Right atrium auricular region (tissue), 2 donors: ENCODE measurements around the gene HYAL2. TPM values are rescaled to one million over a fixed set of nuclear protein-coding genes. Genes with fewer than 3 reads are reported as not detected.

ENCODE experiments used
- DNase-seq: peaks from one replicate; pipeline ENCODE4 v3.0.0-alpha.2; 2019; ENCODE audit warnings: low spot score
- H3K27ac ChIP-seq, 2 donors: fragments of 200-600 bp; sonication (generic); 1 replicate in 1 of 2; 2 replicates in 1 of 2; pipeline ENCODE4 v1.5.1; 2016 to 2019
- H3K27me3 ChIP-seq, 2 donors: fragments of 200-600 bp; sonication (generic); one replicate each; pipeline versions ENCODE4 v1.5.1 to v1.6.0; 2017 to 2019
- H3K36me3 ChIP-seq: fragments of 200-600 bp; sonication (generic); one replicate; pipeline ENCODE4 v1.5.1; 2016
- H3K4me1 ChIP-seq, 2 donors: fragments of 200-600 bp; sonication (generic); one replicate each; pipeline versions ENCODE4 v1.5.1 to v1.6.0; 2017 to 2019
- H3K4me3 ChIP-seq, 2 donors: fragments of 200-600 bp; sonication (generic); 1 replicate in 1 of 2; 2 replicates in 1 of 2; pipeline ENCODE4 v1.5.1; 2017 to 2019; ENCODE audit warnings: mild to moderate bottlenecking in 1 of 2, moderate library complexity in 1 of 2
- H3K9me3 ChIP-seq, 2 donors: fragments of 200-600 bp; sonication (generic); one replicate each; pipeline ENCODE4 v1.5.1; 2019
- total RNA-seq, 2 donors: library from RNA; depleted of rRNA; stranded (reverse); fragments of >200 nt; gene quantifications; one replicate each; pipeline ENCODE4 v1.1.0, GENCODE V29; 2016
- TF ChIP-seq, protein P1 (sequence below), 2 donors: fragments of 200-600 bp; sonication (generic); IDR thresholded peaks; one replicate each; pipeline ENCODE4 v1.5.1; 2019; ENCODE audit warnings: antibody characterized with exemption in 2 of 2

Gene HYAL2
- total RNA-seq, 2 donors from 2014 or later: 129 to 198 TPM

DNA sequence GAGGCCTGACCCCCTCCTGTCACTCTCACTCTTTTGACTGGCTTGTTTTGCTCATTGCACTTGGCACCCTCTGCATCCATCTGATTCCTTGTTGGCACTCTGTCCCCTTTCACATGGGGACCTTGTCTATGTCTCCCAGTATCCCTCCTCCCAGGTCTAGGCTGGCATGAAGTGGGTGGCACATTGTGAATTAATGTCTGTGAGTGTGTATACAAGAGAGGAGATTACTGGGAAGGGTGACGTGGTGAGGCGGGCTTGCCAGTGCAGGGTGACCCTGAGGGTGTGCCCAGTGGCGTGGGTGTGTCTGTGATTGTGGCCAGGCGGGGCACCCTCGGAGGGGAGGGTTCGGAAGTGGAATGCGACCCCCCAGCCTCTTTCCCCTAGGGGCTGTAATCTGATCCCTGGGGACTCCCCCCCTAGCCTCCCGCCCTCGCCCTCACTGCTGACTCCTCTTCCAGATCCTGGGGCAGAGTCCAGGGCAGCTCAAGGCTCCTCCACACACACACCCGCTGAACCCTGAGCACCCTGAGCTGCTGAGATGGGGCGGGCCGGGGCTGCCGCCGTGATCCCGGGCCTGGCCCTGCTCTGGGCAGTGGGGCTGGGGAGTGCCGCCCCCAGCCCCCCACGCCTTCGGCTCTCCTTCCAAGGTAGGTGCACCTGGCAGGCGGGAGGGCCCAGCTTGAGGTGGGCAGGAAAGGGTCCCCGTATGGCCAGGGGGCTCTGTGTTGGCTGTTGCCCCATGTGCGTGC, 53.7 kb downstream of the HYAL2 start, which contains the start of gene SEMA3B:
Gene SEMA3B, plus strand, starts transcription at position 445 of the 749 bp plus-strand sequence. Its CDS starts 94 bp downstream, at position 539.
- peak within 1 kb of the TSS; percentile 20 to 54 for H3K4me3 ChIP-seq

DNA sequence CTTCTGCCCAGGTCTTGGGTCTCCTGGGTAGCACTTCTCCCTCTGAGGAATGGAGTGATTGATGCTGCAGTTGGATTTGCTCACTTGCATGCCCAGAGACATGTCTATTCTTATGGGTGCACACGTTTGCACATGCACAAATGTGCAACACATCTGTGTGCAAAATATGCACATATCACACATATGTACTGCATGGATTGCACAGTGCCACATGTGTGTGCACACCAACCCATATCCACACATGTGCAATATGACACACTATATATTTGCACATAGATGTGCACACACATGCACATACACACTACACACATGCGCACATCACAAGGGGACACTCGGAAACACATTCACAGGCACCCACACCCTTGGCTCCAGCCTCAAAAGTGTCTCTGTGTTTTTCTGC, 54.3 kb downstream of the HYAL2 start:
- Histone ChIP-seq H3K27me3 (no peaks in the 10 kb centered on the region), H3K9me3 (no peaks in the 10 kb centered on the region), H3K4me1 (peaks cover 0 to 79% of the 10 kb centered on the region in 2 donors), H3K4me3 (peak overlapping the region in 1 of 2 donors; percentile 54), H3K27ac (peak overlapping the region; percentile 92 to 97), H3K36me3 (no peaks in the 10 kb centered on the region)
- no peak for DNase-seq
- TF ChIP-seq, protein P1, sequence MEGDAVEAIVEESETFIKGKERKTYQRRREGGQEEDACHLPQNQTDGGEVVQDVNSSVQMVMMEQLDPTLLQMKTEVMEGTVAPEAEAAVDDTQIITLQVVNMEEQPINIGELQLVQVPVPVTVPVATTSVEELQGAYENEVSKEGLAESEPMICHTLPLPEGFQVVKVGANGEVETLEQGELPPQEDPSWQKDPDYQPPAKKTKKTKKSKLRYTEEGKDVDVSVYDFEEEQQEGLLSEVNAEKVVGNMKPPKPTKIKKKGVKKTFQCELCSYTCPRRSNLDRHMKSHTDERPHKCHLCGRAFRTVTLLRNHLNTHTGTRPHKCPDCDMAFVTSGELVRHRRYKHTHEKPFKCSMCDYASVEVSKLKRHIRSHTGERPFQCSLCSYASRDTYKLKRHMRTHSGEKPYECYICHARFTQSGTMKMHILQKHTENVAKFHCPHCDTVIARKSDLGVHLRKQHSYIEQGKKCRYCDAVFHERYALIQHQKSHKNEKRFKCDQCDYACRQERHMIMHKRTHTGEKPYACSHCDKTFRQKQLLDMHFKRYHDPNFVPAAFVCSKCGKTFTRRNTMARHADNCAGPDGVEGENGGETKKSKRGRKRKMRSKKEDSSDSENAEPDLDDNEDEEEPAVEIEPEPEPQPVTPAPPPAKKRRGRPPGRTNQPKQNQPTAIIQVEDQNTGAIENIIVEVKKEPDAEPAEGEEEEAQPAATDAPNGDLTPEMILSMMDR (IDR thresholded peaks at IDR 0.05): no peak

More for the DNA sequence above, 53.7 kb downstream of the HYAL2 start, which contains the start of gene SEMA3B:
- DNase-seq: no peak
- Histone ChIP-seq H3K36me3 (no peaks in the 10 kb centered on the region), H3K27me3 (no peaks in the 10 kb centered on the region), H3K27ac (peak within 1 kb of the TSS; percentile 92 to 97), H3K4me1 (peaks cover 0 to 83% of the 10 kb centered on the region in 2 donors), H3K9me3 (no peaks in the 10 kb centered on the region)
- TF ChIP-seq, protein P1 (IDR thresholded peaks at IDR 0.05): no peak

Other genes starting within 250 kb of the HYAL2 start
- 10 to 100 TPM; 58.7 to 75.8 TPM for gene RBM5, start 233.8 kb downstream of the HYAL2 start, total RNA-seq
- 10 to 100 TPM in 1 of 2 donors, 1 to 10 TPM in 1; 6.3 to 18.7 TPM for gene SEMA3F, start 167.4 kb downstream of the HYAL2 start, total RNA-seq
- not detected for gene GNAT1, start 131.1 kb downstream of the HYAL2 start, total RNA-seq
- gene SLC38A3, start 117.5 kb downstream of the HYAL2 start, total RNA-seq: 1 to 10 TPM; 2.4 to 7.9 TPM
- 100 to 1,000 TPM in 1 of 2 donors, 10 to 100 TPM in 1; 72.1 to 127 TPM for gene GNAI2, start 86.5 kb downstream of the HYAL2 start, total RNA-seq
- 10 to 100 TPM; 15.4 to 20.0 TPM for gene SEMA3B, start 53.6 kb downstream of the HYAL2 start, total RNA-seq
- gene LSMEM2, start 43.7 kb downstream of the HYAL2 start, total RNA-seq: 10 to 100 TPM in 1 of 2 donors, 1 to 10 TPM in 1; 9.0 to 10.6 TPM
- gene IFRD2, start 30.3 kb downstream of the HYAL2 start, total RNA-seq: 10 to 100 TPM; 51.0 to 58.5 TPM
- 1 to 10 TPM in 1 of 2 donors, under 1 TPM in 1; 0.74 to 3.5 TPM for gene HYAL3, start 23.3 kb downstream of the HYAL2 start, total RNA-seq
- gene NAA80, start 23.3 kb downstream of the HYAL2 start, total RNA-seq: 10 to 100 TPM in 1 of 2 donors, 1 to 10 TPM in 1; 9.0 to 10.7 TPM
- gene HYAL1, start 19.2 kb downstream of the HYAL2 start, total RNA-seq: 10 to 100 TPM; 38.1 to 40.8 TPM
- gene TUSC2, start 5.5 kb upstream of the HYAL2 start, total RNA-seq: 10 to 100 TPM; 23.4 to 29.6 TPM
- gene RASSF1, start 18.1 kb upstream of the HYAL2 start, total RNA-seq: 10 to 100 TPM; 18.6 to 25.9 TPM
- gene ZMYND10, start 23.0 kb upstream of the HYAL2 start, total RNA-seq: under 1 TPM; 0.26 to 0.31 TPM
- 10 to 100 TPM; 12.5 to 20.3 TPM for gene NPRL2, start 28.0 kb upstream of the HYAL2 start, total RNA-seq
- gene CYB561D2, start 28.1 kb upstream of the HYAL2 start, total RNA-seq: 10 to 100 TPM; 11.7 to 11.9 TPM
- gene TMEM115, start 36.8 kb upstream of the HYAL2 start, total RNA-seq: 10 to 100 TPM; 37.1 to 47.4 TPM
- 1 to 10 TPM; 3.7 to 6.2 TPM for gene CACNA2D2, start 180.9 kb upstream of the HYAL2 start, total RNA-seq
- gene C3orf18, start 245.0 kb upstream of the HYAL2 start, total RNA-seq: 10 to 100 TPM; 25.6 to 34.8 TPM
- 1 to 10 TPM; 7.2 to 9.6 TPM for gene HEMK1, start 246.8 kb upstream of the HYAL2 start, total RNA-seq